ENCODE data around the gene OLR1.
"Not testable (repeated sequence)": the region's sequence is repeated elsewhere in the genome, so short reads cannot be mapped to it uniquely, and the experiment has no call there.

Gene OLR1

DNA sequence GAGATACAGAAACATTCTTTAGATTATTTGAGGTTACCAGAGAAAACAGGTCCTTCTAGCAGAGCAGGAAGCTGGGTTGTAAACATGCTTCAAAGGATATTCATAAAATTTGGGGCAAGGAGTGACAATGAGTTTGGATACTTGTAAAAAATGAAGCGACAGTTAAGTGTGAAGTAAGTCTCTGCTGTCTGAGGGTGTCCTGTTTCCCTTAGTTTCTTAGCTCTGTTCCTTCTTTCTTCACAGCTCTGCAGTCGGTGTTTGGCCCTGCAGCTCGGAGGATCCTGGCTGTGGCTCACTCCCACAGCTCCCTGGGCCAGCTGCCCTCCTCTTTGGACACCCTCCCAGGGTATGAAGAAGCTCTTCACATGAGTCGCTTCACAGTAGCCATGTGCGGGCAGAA lies 17.7 kb upstream of the OLR1 start:
- no peak overlapping the region for H3K4me3 ChIP-seq (ENCODE audit: low read depth, low read length)
- TF ChIP-seq, protein P1, sequence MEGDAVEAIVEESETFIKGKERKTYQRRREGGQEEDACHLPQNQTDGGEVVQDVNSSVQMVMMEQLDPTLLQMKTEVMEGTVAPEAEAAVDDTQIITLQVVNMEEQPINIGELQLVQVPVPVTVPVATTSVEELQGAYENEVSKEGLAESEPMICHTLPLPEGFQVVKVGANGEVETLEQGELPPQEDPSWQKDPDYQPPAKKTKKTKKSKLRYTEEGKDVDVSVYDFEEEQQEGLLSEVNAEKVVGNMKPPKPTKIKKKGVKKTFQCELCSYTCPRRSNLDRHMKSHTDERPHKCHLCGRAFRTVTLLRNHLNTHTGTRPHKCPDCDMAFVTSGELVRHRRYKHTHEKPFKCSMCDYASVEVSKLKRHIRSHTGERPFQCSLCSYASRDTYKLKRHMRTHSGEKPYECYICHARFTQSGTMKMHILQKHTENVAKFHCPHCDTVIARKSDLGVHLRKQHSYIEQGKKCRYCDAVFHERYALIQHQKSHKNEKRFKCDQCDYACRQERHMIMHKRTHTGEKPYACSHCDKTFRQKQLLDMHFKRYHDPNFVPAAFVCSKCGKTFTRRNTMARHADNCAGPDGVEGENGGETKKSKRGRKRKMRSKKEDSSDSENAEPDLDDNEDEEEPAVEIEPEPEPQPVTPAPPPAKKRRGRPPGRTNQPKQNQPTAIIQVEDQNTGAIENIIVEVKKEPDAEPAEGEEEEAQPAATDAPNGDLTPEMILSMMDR (IDR thresholded peaks at IDR 0.05; ENCODE audit: borderline replicate concordance, insufficient read depth, low read depth, low read length), result no peak

DNA sequence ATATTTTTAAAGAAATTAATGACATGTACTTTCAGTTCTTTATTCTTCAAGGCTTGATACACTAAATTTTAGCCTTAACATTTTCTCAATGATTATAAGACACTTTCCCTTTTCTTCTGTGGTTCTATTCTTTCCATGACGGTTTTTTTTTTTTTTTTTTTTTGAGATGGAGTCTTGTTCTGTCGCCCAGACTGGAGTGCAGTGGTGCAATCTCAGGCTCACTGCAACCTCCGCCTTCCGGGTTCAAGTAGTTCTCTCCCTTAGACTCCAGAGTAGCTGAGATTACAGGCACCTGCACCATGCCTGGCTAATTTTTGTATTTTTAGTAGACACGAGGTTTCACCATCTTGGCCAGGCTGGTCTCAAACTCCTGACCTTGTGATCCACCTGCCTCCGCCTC lies 15.0 kb upstream of the OLR1 start:
- not testable (repeated sequence) for H3K4me3 ChIP-seq (ENCODE audit: low read depth, low read length)

DNA sequence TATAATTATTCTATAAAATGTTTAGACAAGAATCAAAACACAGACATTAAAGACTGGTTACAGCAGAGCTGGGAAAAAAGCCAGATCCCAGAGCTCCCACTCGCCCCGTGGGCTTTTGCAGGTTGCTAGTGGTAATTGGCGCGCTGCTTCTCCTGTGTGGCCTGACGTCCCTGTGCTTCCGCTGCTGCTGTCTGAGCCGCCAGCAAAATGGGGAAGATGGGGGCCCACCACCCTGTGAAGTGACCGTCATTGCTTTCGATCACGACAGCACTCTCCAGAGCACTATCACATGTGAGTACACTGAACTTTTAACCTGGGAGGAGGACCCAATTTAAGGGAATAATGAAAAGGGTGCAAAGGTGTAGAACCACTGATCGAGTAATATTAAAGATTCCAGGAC lies 14.4 kb upstream of the OLR1 start:
- no peak overlapping the region for H3K4me3 ChIP-seq (ENCODE audit: low read depth, low read length)
- TF ChIP-seq, protein P1 (IDR thresholded peaks at IDR 0.05; ENCODE audit: borderline replicate concordance, insufficient read depth, low read depth, low read length), result no peak

DNA sequence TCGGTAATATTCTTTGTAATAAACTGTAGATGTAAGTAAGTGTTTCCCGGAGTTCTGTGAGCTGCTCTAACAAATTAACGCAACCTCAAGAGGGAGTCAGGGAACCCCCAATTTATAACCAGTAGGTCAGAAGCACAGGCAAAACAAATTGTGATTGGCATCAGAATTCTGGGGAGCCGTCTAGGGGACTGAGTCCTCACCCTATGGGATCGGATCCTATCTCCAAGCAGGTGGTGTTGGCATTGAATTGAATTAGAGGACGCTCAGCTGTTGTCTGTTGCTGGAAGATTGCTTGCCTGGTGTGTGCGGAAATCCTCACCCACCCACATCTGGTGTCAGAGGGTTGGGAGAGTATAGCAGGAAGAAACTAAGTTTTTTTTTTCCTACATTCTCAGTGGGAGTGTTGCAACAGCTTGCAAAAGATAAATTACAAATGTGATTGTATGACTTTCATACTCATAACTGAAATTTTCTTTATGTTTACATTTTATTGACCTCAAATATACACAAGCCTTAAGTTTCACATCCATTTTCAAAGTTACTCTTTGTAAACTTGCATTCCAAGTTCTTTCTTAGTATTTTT lies 12.4 kb upstream of the OLR1 start:
- TF ChIP-seq, protein P1 (IDR thresholded peaks at IDR 0.05; ENCODE audit: borderline replicate concordance, insufficient read depth, low read depth, low read length), result no peak
- no peak overlapping the region for H3K4me3 ChIP-seq (ENCODE audit: low read depth, low read length)

DNA sequence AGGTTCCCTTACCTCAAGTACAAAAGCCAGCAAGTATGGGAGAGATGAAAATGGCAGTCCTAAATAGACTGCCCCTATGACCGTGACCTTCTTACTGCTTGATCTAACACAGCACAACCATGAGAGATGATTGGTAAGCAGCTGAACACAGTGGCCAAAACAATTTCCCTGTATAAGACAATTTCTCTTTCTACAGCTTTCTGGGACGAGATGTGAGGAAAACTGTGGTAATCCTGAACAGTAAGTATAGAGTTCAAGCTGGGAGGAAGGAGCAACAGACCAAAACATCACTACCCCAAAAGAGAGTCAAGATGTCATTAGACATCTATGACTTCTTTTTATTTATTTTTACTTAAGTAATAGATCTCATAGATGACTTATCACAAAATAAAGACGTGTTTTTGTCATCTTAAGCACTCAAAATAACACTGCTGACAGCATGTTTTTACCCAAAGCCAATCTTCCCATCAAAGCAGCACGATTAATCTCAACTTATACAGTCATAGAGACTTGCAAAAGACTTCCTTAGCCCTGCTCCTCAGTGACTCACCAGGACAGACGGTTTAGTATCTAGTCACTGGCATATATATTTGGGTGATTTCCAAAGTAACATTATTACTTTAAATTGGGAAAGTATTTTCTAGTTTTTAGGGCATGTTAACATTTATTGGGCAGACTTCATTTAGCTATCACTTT lies 10.6 kb upstream of the OLR1 start:
- TF ChIP-seq, protein P1 (IDR thresholded peaks at IDR 0.05; ENCODE audit: borderline replicate concordance, insufficient read depth, low read depth, low read length), result no peak
- H3K4me3 ChIP-seq (ENCODE audit: low read depth, low read length), result no peak overlapping the region

DNA sequence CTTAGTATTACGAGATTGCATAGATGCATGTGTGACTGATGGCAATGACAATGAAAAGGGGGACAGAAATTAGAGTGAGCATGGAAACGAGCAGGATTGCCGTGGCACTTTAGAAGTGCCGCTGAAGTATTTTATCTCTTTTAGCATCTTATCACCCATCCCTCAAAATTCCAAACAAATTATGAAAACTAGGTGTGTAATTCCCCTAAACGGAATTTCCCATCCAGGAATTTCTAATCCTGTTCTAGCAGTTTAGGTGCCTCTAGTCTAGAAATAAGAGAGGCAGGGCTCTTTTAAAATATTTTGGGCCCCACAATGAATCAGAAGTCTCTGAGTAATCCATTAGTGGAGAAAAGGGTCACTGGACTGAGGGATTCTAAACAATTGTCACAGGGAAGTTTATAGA lies 7.8 kb upstream of the OLR1 start:
- TF ChIP-seq, protein P1 (IDR thresholded peaks at IDR 0.05; ENCODE audit: borderline replicate concordance, insufficient read depth, low read depth, low read length), result no peak

DNA sequence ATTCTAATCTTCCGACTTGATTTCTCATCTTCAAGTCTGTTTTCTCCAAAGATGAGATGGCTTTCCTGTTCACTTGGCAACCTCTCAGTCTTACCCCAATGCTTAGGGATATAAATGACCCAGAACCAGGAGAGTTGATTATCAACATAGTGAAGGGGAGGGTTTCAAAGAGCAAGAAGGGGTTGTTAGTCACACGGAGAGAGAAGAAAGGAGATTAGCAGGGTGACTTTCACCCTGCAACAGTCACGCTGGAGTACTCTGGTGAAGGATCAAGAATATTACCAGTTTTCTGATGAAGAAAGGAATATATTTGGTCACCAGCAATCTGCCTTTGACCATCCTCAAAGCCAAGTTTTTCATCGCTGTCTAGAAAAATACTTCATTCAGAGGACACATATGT lies 6.9 kb upstream of the OLR1 start, which contains the start of gene TMEM52B:
Gene TMEM52B (plus strand): TSS at position 212 of the 400 bp plus-strand sequence. CDS start 543 bp downstream, outside the sequence.
- TF ChIP-seq, protein P1 (IDR thresholded peaks at IDR 0.05; ENCODE audit: borderline replicate concordance, insufficient read depth, low read depth, low read length), result no peak
- no peak within 1 kb of the TSS for H3K4me3 ChIP-seq (ENCODE audit: low read depth, low read length)

More for the DNA sequence above, 7.8 kb upstream of the OLR1 start:
- H3K4me3 ChIP-seq (ENCODE audit: low read depth, low read length), result no peak overlapping the region

Data from GM12875 (cell line).